AG10803 (cell line): ENCODE measurements around the gene AP5Z1.

ENCODE experiments used
- DNase-seq: peaks from one replicate; pipeline ENCODE4 v3.0.0; 2010; ENCODE audit warnings: low read depth
- H3K4me3 ChIP-seq: 2 replicates; pipeline ENCODE4 v1.5.1; 2011; ENCODE audit warnings: mild to moderate bottlenecking, low read length, control low read depth
- TF ChIP-seq, protein P1 (sequence below): conservative IDR thresholded peaks from 2 replicates; pipeline ENCODE4 v1.5.1; 2011; ENCODE audit warnings: mild to moderate bottlenecking, low read length, control low read depth, inconsistent platforms

Gene AP5Z1, protein sequence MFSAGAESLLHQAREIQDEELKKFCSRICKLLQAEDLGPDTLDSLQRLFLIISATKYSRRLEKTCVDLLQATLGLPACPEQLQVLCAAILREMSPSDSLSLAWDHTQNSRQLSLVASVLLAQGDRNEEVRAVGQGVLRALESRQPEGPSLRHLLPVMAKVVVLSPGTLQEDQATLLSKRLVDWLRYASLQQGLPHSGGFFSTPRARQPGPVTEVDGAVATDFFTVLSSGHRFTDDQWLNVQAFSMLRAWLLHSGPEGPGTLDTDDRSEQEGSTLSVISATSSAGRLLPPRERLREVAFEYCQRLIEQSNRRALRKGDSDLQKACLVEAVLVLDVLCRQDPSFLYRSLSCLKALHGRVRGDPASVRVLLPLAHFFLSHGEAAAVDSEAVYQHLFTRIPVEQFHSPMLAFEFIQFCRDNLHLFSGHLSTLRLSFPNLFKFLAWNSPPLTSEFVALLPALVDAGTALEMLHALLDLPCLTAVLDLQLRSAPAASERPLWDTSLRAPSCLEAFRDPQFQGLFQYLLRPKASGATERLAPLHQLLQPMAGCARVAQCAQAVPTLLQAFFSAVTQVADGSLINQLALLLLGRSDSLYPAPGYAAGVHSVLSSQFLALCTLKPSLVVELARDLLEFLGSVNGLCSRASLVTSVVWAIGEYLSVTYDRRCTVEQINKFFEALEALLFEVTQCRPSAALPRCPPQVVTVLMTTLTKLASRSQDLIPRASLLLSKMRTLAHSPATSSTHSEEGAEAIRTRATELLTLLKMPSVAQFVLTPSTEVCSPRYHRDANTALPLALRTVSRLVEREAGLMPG

DNA sequence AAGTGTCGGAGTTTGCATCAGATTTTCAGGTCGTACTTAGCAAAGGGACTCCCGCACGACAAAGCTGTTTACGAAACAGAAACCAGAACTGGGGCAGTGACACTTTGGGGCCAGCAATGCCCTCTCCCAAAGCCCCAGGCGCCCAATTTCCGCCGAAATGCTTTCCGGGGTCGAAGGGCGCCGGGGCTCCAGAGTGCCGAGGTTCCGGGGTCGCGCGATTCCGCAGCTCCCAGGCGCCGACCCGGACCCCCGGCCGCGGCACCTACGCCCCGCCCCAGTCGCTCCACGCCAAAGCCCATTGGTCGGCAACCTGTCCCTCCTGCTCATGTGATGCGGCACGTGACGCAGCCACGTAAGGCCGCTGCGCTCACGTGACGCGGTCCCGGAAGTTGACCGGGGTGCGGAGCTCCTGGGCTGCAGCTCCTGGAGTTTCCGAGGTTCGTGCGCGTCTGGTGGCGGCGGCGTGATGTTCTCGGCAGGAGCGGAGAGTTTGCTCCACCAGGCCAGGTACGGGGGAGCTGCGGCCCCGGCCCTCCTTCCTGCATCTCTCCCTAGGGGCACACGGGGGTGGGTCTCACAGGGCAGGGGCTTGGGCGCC is at the start of gene AP5Z1:
Gene AP5Z1 (plus strand): TSS at position 374 of the 598 bp plus-strand sequence. CDS start 93 bp downstream, at position 467.
- TF ChIP-seq, protein P1, sequence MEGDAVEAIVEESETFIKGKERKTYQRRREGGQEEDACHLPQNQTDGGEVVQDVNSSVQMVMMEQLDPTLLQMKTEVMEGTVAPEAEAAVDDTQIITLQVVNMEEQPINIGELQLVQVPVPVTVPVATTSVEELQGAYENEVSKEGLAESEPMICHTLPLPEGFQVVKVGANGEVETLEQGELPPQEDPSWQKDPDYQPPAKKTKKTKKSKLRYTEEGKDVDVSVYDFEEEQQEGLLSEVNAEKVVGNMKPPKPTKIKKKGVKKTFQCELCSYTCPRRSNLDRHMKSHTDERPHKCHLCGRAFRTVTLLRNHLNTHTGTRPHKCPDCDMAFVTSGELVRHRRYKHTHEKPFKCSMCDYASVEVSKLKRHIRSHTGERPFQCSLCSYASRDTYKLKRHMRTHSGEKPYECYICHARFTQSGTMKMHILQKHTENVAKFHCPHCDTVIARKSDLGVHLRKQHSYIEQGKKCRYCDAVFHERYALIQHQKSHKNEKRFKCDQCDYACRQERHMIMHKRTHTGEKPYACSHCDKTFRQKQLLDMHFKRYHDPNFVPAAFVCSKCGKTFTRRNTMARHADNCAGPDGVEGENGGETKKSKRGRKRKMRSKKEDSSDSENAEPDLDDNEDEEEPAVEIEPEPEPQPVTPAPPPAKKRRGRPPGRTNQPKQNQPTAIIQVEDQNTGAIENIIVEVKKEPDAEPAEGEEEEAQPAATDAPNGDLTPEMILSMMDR, result no peak
- DNase-seq, result peak; percentile 96
- peak within 1 kb of the TSS; percentile 98 for H3K4me3 ChIP-seq

GRCh38 chr7:4725850-4726450 is 49.5 kb upstream of the AP5Z1 start:
- H3K4me3 ChIP-seq, result peak overlapping the region; percentile 66
- TF ChIP-seq, protein P1, result no peak

GRCh38 chr7:4726566-4726965 is 48.9 kb upstream of the AP5Z1 start:
- no peak for DNase-seq
- TF ChIP-seq, protein P1, result no peak
- no peak overlapping the region for H3K4me3 ChIP-seq

More at GRCh38 chr7:4725850-4726450, 49.5 kb upstream of the AP5Z1 start:
- peak; percentile 16 for DNase-seq

GRCh38 chr7:4727914-4728705 is 47.3 kb upstream of the AP5Z1 start:
- no peak for DNase-seq
- TF ChIP-seq, protein P1, result no peak
- no peak overlapping the region for H3K4me3 ChIP-seq

DNA sequence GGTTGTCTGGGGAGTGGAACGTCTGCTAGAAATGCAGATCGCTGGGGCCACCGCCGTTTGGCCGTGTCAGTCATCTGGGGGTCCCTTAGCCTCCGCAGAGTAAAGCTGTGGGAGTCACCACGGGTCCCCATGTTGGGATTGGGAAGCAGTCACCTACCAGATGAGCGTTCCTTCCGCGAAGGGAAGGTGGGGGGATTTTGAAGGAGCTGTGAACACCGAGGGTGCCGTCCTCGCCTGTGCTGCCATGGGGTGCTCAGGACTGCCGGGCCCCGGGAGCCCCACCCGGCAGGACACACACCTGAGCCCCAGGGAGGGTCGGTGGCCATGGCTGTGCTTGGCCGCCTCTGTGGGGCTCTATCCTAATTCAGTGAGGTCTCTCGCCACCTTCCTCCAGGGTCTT is 46.2 kb upstream of the AP5Z1 start:
- TF ChIP-seq, protein P1, result no peak
- no peak overlapping the region for H3K4me3 ChIP-seq
- DNase-seq, result no peak

- H3K4me3 ChIP-seq, result no peak overlapping the region
- TF ChIP-seq, protein P1, result no peak
- DNase-seq, result no peak
These were observed 45.1 kb upstream of the AP5Z1 start for GRCh38 chr7:4730276-4730675.
